ENCODE data around the gene DGKQ.

- TF ChIP-seq CTCF (conservative IDR thresholded peaks at IDR 0.05; ENCODE audit: low read depth in 2 of 2) (no peak), EZH2 (IDR thresholded peaks at IDR 0.05; ENCODE audit: low read depth, unreplicated experiment) (no peak), EZH2phosphoT487 (IDR thresholded peaks at IDR 0.05; ENCODE audit: unreplicated experiment) (no peak), JUNB (IDR thresholded peaks at IDR 0.05; ENCODE audit: unreplicated experiment) (no peak), POLR2AphosphoS5 (IDR thresholded peaks at IDR 0.05; ENCODE audit: low read depth) (no peak), REST (IDR thresholded peaks at IDR 0.05; ENCODE audit: unreplicated experiment) (no peak), ETS1 (IDR thresholded peaks at IDR 0.05) (no peak), ZNF462 (CRISPR knock-in tag; IDR thresholded peaks at IDR 0.05) (no peak), ZNF331 (CRISPR knock-in tag; IDR thresholded peaks at IDR 0.05; ENCODE audit: low read depth) (no peak), CREB1 (CRISPR knock-in tag; IDR thresholded peaks at IDR 0.05; ENCODE audit: low read depth) (no peak)
Measured at GRCh38 chr4:999882-1000425, 26.6 kb upstream of the DGKQ start.

Measured in GM23338 (cell line).